DLD1 (cell line): ENCODE results near the gene RBX1.

Experiments used
- in situ Hi-C: cut with HindIII; loops from 2 replicates; pipeline ENCODE4 v1.10.0; 2017; ENCODE audit warnings: low sequenced_read_pairs

Gene RBX1

GRCh38 chr22:41021061-41021612 lies 70.0 kb downstream of the RBX1 start:
- in situ Hi-C loops, result no loop called here

GRCh38 chr22:41021613-41022454 lies 70.7 kb downstream of the RBX1 start:
- in situ Hi-C loops, result no loop called here

GRCh38 chr22:41022470-41023298 lies 71.5 kb downstream of the RBX1 start:
- in situ Hi-C loops, result no loop called here
